Neuronal stem cell (in vitro differentiated cells): Measurements from ENCODE around the gene PRMT9.

Source experiments
- DNase-seq: peaks from one replicate; pipeline ENCODE4 v3.0.0-alpha.2; 2013; ENCODE audit warnings: low spot score
- H2AFZ ChIP-seq: one replicate; pipeline ENCODE4 v1.6.1; 2013; ENCODE audit warnings: mild to moderate bottlenecking, low read length, inconsistent platforms
- H2AK5ac ChIP-seq: 2 replicates; pipeline ENCODE4 v1.6.1; 2013; ENCODE audit warnings: low read depth, mild to moderate bottlenecking, inconsistent platforms, low read length, moderate library complexity, mixed read lengths
- H2BK120ac ChIP-seq: 2 replicates; pipeline ENCODE4 v1.6.1; 2013; ENCODE audit warnings: low read depth, mild to moderate bottlenecking, inconsistent platforms, low read length, moderate library complexity, mixed read lengths
- H2BK12ac ChIP-seq: one replicate; pipeline ENCODE4 v1.6.1; 2013; ENCODE audit warnings: low read length, inconsistent platforms
- H2BK15ac ChIP-seq: 2 replicates; pipeline ENCODE4 v1.6.1; 2013; ENCODE audit warnings: mild to moderate bottlenecking, low read length, inconsistent platforms, mixed read lengths
- H2BK5ac ChIP-seq: one replicate; pipeline ENCODE4 v1.6.1; 2013; ENCODE audit warnings: inconsistent platforms, mild to moderate bottlenecking, low read length, moderate library complexity
- H3K14ac ChIP-seq: one replicate; pipeline ENCODE4 v1.6.1; 2013; ENCODE audit warnings: low read length, inconsistent platforms
- H3K18ac ChIP-seq: 2 replicates; pipeline ENCODE4 v1.6.1; 2013; ENCODE audit warnings: low read length, inconsistent platforms
- H3K23ac ChIP-seq: 2 replicates; pipeline ENCODE4 v1.6.1; 2013; ENCODE audit warnings: low read depth, mild to moderate bottlenecking, mixed read lengths, low read length, inconsistent platforms; ENCODE audit not compliant: poor library complexity
- H3K27ac ChIP-seq: replicated peaks from 3 replicates; pipeline ENCODE4 v1.5.1; 2013; ENCODE audit warnings: low read length, inconsistent platforms
- H3K27me3 ChIP-seq, 3 experiments: 2 replicates each; pipeline ENCODE4 v1.6.1; 2013; ENCODE audit warnings: low read length in 3 of 3, mild to moderate bottlenecking in 2 of 3, inconsistent platforms in 1 of 3, low read depth in 1 of 3, mixed read lengths in 1 of 3, moderate library complexity in 1 of 3; ENCODE audit not compliant: control insufficient read depth in 3 of 3, insufficient read depth in 3 of 3
- H3K36me3 ChIP-seq, 2 donors: replicated peaks in 1 of 2; 2 replicates each; pipeline ENCODE4 v1.6.1; 2013; ENCODE audit warnings: low read length in 2 of 2; ENCODE audit not compliant: control insufficient read depth in 2 of 2, insufficient read depth in 2 of 2
- H3K4ac ChIP-seq: 2 replicates; pipeline ENCODE4 v1.6.1; 2013; ENCODE audit warnings: inconsistent platforms, mild to moderate bottlenecking, low read length, moderate library complexity
- H3K4me1 ChIP-seq, 2 donors: 1 replicate in 1 of 2; 2 replicates in 1 of 2; pipeline ENCODE4 v1.6.1; 2013; ENCODE audit warnings: low read length in 2 of 2, low read depth in 1 of 2; ENCODE audit not compliant: control insufficient read depth in 2 of 2, insufficient read depth in 1 of 2
- H3K4me2 ChIP-seq: one replicate; pipeline ENCODE4 v1.6.1; 2013; ENCODE audit warnings: mild to moderate bottlenecking, low read length, inconsistent platforms; ENCODE audit not compliant: insufficient read depth, poor library complexity, severe bottlenecking
- H3K4me3 ChIP-seq, 2 donors: 2 replicates each; pipeline ENCODE4 v1.5.1; 2013; ENCODE audit warnings: low read length in 2 of 2, mild to moderate bottlenecking in 2 of 2, inconsistent platforms in 1 of 2, moderate library complexity in 1 of 2
- H3K79me1 ChIP-seq: one replicate; pipeline ENCODE4 v1.6.1; 2013; ENCODE audit warnings: low read depth, mild to moderate bottlenecking, inconsistent platforms, low read length, moderate library complexity
- H3K9ac ChIP-seq: one replicate; pipeline ENCODE4 v1.6.1; 2013; ENCODE audit warnings: mild to moderate bottlenecking, low read depth, low read length, inconsistent platforms; ENCODE audit not compliant: poor library complexity
- H3K9me3 ChIP-seq, 2 donors: replicated peaks in 1 of 2; 2 replicates each; pipeline versions ENCODE3 to v1.6.1; 2013; ENCODE audit warnings: low read length in 2 of 2, mild to moderate bottlenecking in 2 of 2, inconsistent platforms in 1 of 2, low read depth in 1 of 2, mixed read lengths in 1 of 2, moderate library complexity in 1 of 2; ENCODE audit not compliant: control insufficient read depth in 2 of 2, insufficient read depth in 1 of 2
- H4K8ac ChIP-seq: one replicate; pipeline ENCODE4 v1.6.1; 2013; ENCODE audit warnings: low read depth, mild to moderate bottlenecking, inconsistent platforms, low read length, moderate library complexity
- H4K91ac ChIP-seq: one replicate; pipeline ENCODE4 v1.6.1; 2013; ENCODE audit warnings: low read length, low read depth, mild to moderate bottlenecking, inconsistent platforms; ENCODE audit not compliant: poor library complexity
- WGBS, 2 donors: extraction: QIAGEN DNeasy Blood & Tissue Kit; methylation state at CpG; one replicate each; pipeline ENCODE4 v1.1.7; 2013; ENCODE audit warnings: missing lambda C conversion rate in 2 of 2, mixed read lengths in 1 of 2; ENCODE audit not compliant: insufficient read length in 2 of 2, insufficient replicate concordance in 1 of 2; ENCODE audit errors: extremely low coverage in 2 of 2; 5-methylcytosine and 5-hydroxymethylcytosine counted together

Gene PRMT9

GRCh38 chr4:147707892-147708672 lies 24.1 kb upstream of the PRMT9 start:
- Histone ChIP-seq H2BK120ac (no peak overlapping the region), H3K27me3 (no peaks in the 10 kb centered on the region), H2AK5ac (no peak overlapping the region), H3K36me3 (no peaks in the 10 kb centered on the region), H3K23ac (no peak overlapping the region), H3K4me1 (no peaks in the 10 kb centered on the region), H2BK5ac (no peak overlapping the region), H4K91ac (no peak overlapping the region), H3K18ac (no peak overlapping the region), H4K8ac (no peak overlapping the region), H2AFZ (no peak overlapping the region), H2BK12ac (no peak overlapping the region), H3K9ac (no peak overlapping the region), H3K4me3 (no peak overlapping the region), H3K27ac (no peak overlapping the region), H3K14ac (no peak overlapping the region), H3K9me3 (no peaks in the 10 kb centered on the region), H3K4ac (no peak overlapping the region), H3K79me1 (no peaks in the 10 kb centered on the region), H3K4me2 (no peak overlapping the region), H2BK15ac (no peak overlapping the region)
- DNase-seq = no peak
- no CpG with 5 or more reads among the region's 7 CpGs for WGBS, 2 donors

GRCh38 chr4:147704846-147705245 lies 20.9 kb upstream of the PRMT9 start:
- H3K36me3 ChIP-seq = no peaks in the 10 kb centered on the region
- H2BK120ac ChIP-seq = no peak overlapping the region
- no CpG with 5 or more reads among the region's 1 CpG for WGBS, 2 donors
- no peak overlapping the region for H3K14ac ChIP-seq
- no peak overlapping the region for H3K9ac ChIP-seq
- H3K23ac ChIP-seq = no peak overlapping the region
- H2BK12ac ChIP-seq = no peak overlapping the region
- DNase-seq = no peak
- no peaks in the 10 kb centered on the region for H3K4me1 ChIP-seq
- H4K91ac ChIP-seq = no peak overlapping the region
- H3K18ac ChIP-seq = no peak overlapping the region
- no peaks in the 10 kb centered on the region for H3K27me3 ChIP-seq
- H2BK15ac ChIP-seq = no peak overlapping the region
- no peak overlapping the region for H3K4me2 ChIP-seq
- H2AFZ ChIP-seq = no peak overlapping the region
- no peaks in the 10 kb centered on the region for H3K9me3 ChIP-seq
- H3K79me1 ChIP-seq = no peaks in the 10 kb centered on the region
- H4K8ac ChIP-seq = no peak overlapping the region
- no peak overlapping the region for H3K4ac ChIP-seq
- no peak overlapping the region for H2BK5ac ChIP-seq
- no peak overlapping the region for H3K4me3 ChIP-seq
- no peak overlapping the region for H3K27ac ChIP-seq
- no peak overlapping the region for H2AK5ac ChIP-seq

- Histone ChIP-seq H3K14ac (no peak overlapping the region), H2BK12ac (no peak overlapping the region), H3K4me1 (no peaks in the 10 kb centered on the region), H3K9ac (no peak overlapping the region), H2AK5ac (no peak overlapping the region), H2BK15ac (no peak overlapping the region), H3K23ac (no peak overlapping the region), H3K36me3 (no peaks in the 10 kb centered on the region), H3K4me2 (no peak overlapping the region), H3K79me1 (no peaks in the 10 kb centered on the region), H4K8ac (no peak overlapping the region), H3K27me3 (no peaks in the 10 kb centered on the region), H2BK5ac (no peak overlapping the region), H4K91ac (no peak overlapping the region), H3K27ac (no peak overlapping the region), H3K9me3 (no peaks in the 10 kb centered on the region), H3K18ac (no peak overlapping the region), H2BK120ac (no peak overlapping the region), H3K4me3 (no peak overlapping the region), H3K4ac (no peak overlapping the region), H2AFZ (no peak overlapping the region)
- no CpG with 5 or more reads among the region's 1 CpG for WGBS, 2 donors
- no peak for DNase-seq
Observed at GRCh38 chr4:147696866-147697265, 12.9 kb upstream of the PRMT9 start.

- Histone ChIP-seq H3K9me3 (no peaks in the 10 kb centered on the region), H3K79me1 (no peaks in the 10 kb centered on the region), H4K8ac (no peak overlapping the region), H2AFZ (no peak overlapping the region), H3K18ac (no peak overlapping the region), H3K4me2 (no peak overlapping the region), H2BK12ac (no peak overlapping the region), H2BK120ac (no peak overlapping the region), H2AK5ac (no peak overlapping the region), H3K4me1 (no peaks in the 10 kb centered on the region), H3K14ac (no peak overlapping the region), H2BK15ac (no peak overlapping the region), H3K4ac (no peak overlapping the region), H4K91ac (no peak overlapping the region), H3K23ac (no peak overlapping the region), H3K36me3 (no peaks in the 10 kb centered on the region), H2BK5ac (no peak overlapping the region), H3K9ac (no peak overlapping the region), H3K27ac (no peak overlapping the region), H3K27me3 (no peaks in the 10 kb centered on the region), H3K4me3 (no peak overlapping the region)
- no peak for DNase-seq
- no CpG with 5 or more reads among the region's 3 CpGs for WGBS, 2 donors
Observed at GRCh38 chr4:147693218-147693617, 9.3 kb upstream of the PRMT9 start.
